OCI-LY1 (cell line): ENCODE results near the gene TMEM51.

Experiments
- H2AFZ ChIP-seq: fragments of 200-600 bp; sonication (generic), shearing (Covaris generic); 2 replicates; pipeline ENCODE4 v1.6.0; 2014; ENCODE audit warnings: antibody characterized with exemption, mild to moderate bottlenecking, low read length
- H3F3A ChIP-seq: fragments of 200-600 bp; sonication (generic), shearing (Covaris generic); 2 replicates; pipeline ENCODE4 v1.6.0; 2014; ENCODE audit warnings: mild to moderate bottlenecking, antibody characterized with exemption, low read length, moderate library complexity; ENCODE audit not compliant: insufficient read depth
- H3K27ac ChIP-seq: fragments of 200-600 bp; sonication (generic); 2 replicates; pipeline ENCODE4 v1.5.1; 2014; ENCODE audit warnings: low read length, mixed run types, mild to moderate bottlenecking, low read depth; ENCODE audit not compliant: poor library complexity, severe bottlenecking
- H3K27me3 ChIP-seq: fragments of 200-600 bp; sonication (generic); 2 replicates; pipeline ENCODE4 v1.6.0; 2014; ENCODE audit warnings: antibody characterized with exemption, mild to moderate bottlenecking, low read length, moderate library complexity; ENCODE audit not compliant: insufficient read depth
- H3K36me3 ChIP-seq: fragments of 200-600 bp; sonication (generic); 2 replicates; pipeline ENCODE4 v1.6.1; 2014; ENCODE audit warnings: mild to moderate bottlenecking, antibody characterized with exemption, low read length, moderate library complexity, mixed read lengths; ENCODE audit not compliant: insufficient read depth
- H3K4me1 ChIP-seq: fragments of 200-600 bp; sonication (generic); 2 replicates; pipeline ENCODE4 v1.5.1; 2014; ENCODE audit warnings: mild to moderate bottlenecking, low read length, moderate library complexity; ENCODE audit not compliant: insufficient read depth, severe bottlenecking
- H3K4me2 ChIP-seq: fragments of 200-600 bp; sonication (generic), shearing (Covaris generic); 2 replicates; pipeline ENCODE4 v1.6.1; 2014; ENCODE audit warnings: low read length
- H3K4me3 ChIP-seq: fragments of 200-600 bp; sonication (generic); 2 replicates; pipeline ENCODE4 v1.5.1; 2014; ENCODE audit warnings: low read length, low read depth, mild to moderate bottlenecking, mixed read lengths; ENCODE audit not compliant: poor library complexity, severe bottlenecking
- H3K79me2 ChIP-seq: fragments of 200-600 bp; shearing (Covaris generic); 2 replicates; pipeline ENCODE4 v1.6.1; 2016; ENCODE audit warnings: mixed run types, low read length, mixed read lengths; ENCODE audit not compliant: insufficient read depth
- H3K9ac ChIP-seq: fragments of 200-600 bp; sonication (generic), shearing (Covaris generic); 2 replicates; pipeline ENCODE4 v1.6.1; 2014; ENCODE audit warnings: mild to moderate bottlenecking, low read length, mixed read lengths
- H3K9me2 ChIP-seq: fragments of 200-600 bp; sonication (generic), shearing (Covaris generic); 2 replicates; pipeline ENCODE4 v1.6.1; 2014; ENCODE audit warnings: low read depth, mild to moderate bottlenecking, low read length, mixed read lengths
- H3K9me3 ChIP-seq: fragments of 200-600 bp; shearing (Covaris generic); 2 replicates; pipeline ENCODE4 v1.6.1; 2014; ENCODE audit warnings: low read length, mixed read lengths
- H4K20me1 ChIP-seq: fragments of 200-600 bp; sonication (generic), shearing (Covaris generic); 2 replicates; pipeline ENCODE4 v1.6.0; 2016; ENCODE audit warnings: mild to moderate bottlenecking, low read length; ENCODE audit not compliant: insufficient read depth
- EZH2 ChIP-seq: fragments of 200-600 bp; sonication (generic), shearing (Covaris generic); IDR thresholded peaks from 2 replicates; pipeline ENCODE4 v1.8.0; 2017; ENCODE audit warnings: borderline replicate concordance, mixed run types, mild to moderate bottlenecking, antibody characterized with exemption, low read length, moderate library complexity, mixed read lengths
- TF ChIP-seq, protein P1 (sequence below): fragments of 200-600 bp; sonication (generic), shearing (Covaris generic); IDR thresholded peaks from 2 replicates; pipeline ENCODE4 v1.5.1; 2017; ENCODE audit warnings: mild to moderate bottlenecking, antibody characterized with exemption, low read length, moderate library complexity, mixed read lengths

TMEM51 gene

GRCh38 chr1:15156807-15157380 lies 3.3 kb downstream of the TMEM51 start:
- Histone ChIP-seq H3K9me2 (no peaks in the 10 kb centered on the region), H3K79me2 (no peaks in the 10 kb centered on the region), H3K4me3 (no peak overlapping the region), H3K36me3 (no peaks in the 10 kb centered on the region), H3K9me3 (no peaks in the 10 kb centered on the region), H3K27me3 (no peaks in the 10 kb centered on the region), H3K4me2 (no peak overlapping the region), H3K9ac (no peak overlapping the region), H3F3A (no peaks in the 10 kb centered on the region), H2AFZ (no peak overlapping the region), H3K27ac (no peak overlapping the region), H3K4me1 (no peaks in the 10 kb centered on the region), H4K20me1 (no peaks in the 10 kb centered on the region)
- TF ChIP-seq EZH2: no peak
- TF ChIP-seq, protein P1, sequence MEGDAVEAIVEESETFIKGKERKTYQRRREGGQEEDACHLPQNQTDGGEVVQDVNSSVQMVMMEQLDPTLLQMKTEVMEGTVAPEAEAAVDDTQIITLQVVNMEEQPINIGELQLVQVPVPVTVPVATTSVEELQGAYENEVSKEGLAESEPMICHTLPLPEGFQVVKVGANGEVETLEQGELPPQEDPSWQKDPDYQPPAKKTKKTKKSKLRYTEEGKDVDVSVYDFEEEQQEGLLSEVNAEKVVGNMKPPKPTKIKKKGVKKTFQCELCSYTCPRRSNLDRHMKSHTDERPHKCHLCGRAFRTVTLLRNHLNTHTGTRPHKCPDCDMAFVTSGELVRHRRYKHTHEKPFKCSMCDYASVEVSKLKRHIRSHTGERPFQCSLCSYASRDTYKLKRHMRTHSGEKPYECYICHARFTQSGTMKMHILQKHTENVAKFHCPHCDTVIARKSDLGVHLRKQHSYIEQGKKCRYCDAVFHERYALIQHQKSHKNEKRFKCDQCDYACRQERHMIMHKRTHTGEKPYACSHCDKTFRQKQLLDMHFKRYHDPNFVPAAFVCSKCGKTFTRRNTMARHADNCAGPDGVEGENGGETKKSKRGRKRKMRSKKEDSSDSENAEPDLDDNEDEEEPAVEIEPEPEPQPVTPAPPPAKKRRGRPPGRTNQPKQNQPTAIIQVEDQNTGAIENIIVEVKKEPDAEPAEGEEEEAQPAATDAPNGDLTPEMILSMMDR: no peak

GRCh38 chr1:15157524-15158399 lies 4.2 kb downstream of the TMEM51 start:
- Histone ChIP-seq H3K27me3 (no peaks in the 10 kb centered on the region), H3K9me3 (no peaks in the 10 kb centered on the region), H3K27ac (no peak overlapping the region), H3K4me2 (no peak overlapping the region), H2AFZ (no peak overlapping the region), H3K9me2 (no peaks in the 10 kb centered on the region), H3K79me2 (no peaks in the 10 kb centered on the region), H3F3A (no peaks in the 10 kb centered on the region), H4K20me1 (no peaks in the 10 kb centered on the region), H3K4me1 (no peaks in the 10 kb centered on the region), H3K9ac (no peak overlapping the region), H3K36me3 (no peaks in the 10 kb centered on the region), H3K4me3 (no peak overlapping the region)
- TF ChIP-seq, protein P1: no peak
- TF ChIP-seq EZH2: no peak

DNA sequence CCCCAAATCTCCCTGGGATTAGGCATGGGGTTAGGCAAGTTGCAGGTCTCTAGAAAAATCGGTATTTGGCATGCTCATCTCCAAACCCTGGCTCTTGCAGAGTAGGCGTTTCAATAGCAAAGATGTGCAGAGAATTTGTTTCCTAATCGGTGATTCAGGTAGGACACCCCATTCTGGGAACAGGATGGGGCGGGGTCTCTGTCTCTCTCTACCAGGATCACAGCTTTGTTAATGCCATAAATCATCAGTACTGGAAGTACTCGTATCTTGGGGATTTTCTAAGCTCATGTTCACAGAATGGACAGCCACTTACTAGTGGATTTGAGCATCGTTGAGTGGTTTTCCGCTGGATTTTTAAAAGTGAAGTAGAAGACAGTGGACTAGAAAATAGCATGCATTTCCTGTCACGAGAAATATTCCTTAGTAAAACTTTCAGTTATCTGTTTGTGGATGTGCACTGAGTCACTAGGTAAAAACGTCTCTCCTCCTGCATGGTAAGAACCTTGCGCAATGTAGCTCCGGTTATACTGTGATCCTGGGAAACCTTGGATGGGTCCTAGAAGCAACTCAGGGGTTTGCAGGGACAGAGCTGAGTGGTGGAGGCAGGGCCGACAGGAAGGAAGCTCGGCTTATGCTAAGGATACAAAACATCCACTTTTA lies 5.1 kb downstream of the TMEM51 start:
- TF ChIP-seq EZH2: no peak
- TF ChIP-seq, protein P1: no peak
- no peak overlapping the region for H3K4me3 ChIP-seq
- H3K9ac ChIP-seq: no peak overlapping the region
- H3K36me3 ChIP-seq: no peaks in the 10 kb centered on the region
- no peaks in the 10 kb centered on the region for H3K9me2 ChIP-seq
- H3K9me3 ChIP-seq: no peaks in the 10 kb centered on the region
- no peak overlapping the region for H3K27ac ChIP-seq
- no peaks in the 10 kb centered on the region for H3F3A ChIP-seq
- no peaks in the 10 kb centered on the region for H3K79me2 ChIP-seq
- no peaks in the 10 kb centered on the region for H3K27me3 ChIP-seq
- H3K4me1 ChIP-seq: no peaks in the 10 kb centered on the region
- no peak overlapping the region for H2AFZ ChIP-seq
- no peak overlapping the region for H3K4me2 ChIP-seq
- no peaks in the 10 kb centered on the region for H4K20me1 ChIP-seq
